HepG2 (cell line): ENCODE data around the gene ACAP1. TPM values are rescaled to one million over a fixed set of nuclear protein-coding genes. Genes with fewer than 3 reads are reported as not detected.
A peak's percentile ranks its signal among the peaks of the same experiment; 100 is the strongest.

Experiments used
- ARNTL ChIP-seq: sonication (generic); formaldehyde crosslinking; IDR thresholded peaks from 2 replicates; pipeline ENCODE4 v1.4.0; 2020; ENCODE audit warnings: mild to moderate bottlenecking, missing genetic modification reagents
- CTCF ChIP-seq: sonication (generic); formaldehyde crosslinking; IDR thresholded peaks from 2 replicates; pipeline ENCODE4 v1.5.0; 2020; ENCODE audit warnings: mild to moderate bottlenecking, missing genetic modification reagents, moderate library complexity
- DNMT1 ChIP-seq: sonication (generic); formaldehyde crosslinking; IDR thresholded peaks from 2 replicates; pipeline ENCODE4 v1.5.1; 2020; ENCODE audit warnings: mild to moderate bottlenecking, missing genetic modification reagents
- GABPB1 ChIP-seq: IDR thresholded peaks from 2 replicates; pipeline ENCODE4 v1.6.1; 2016; ENCODE audit warnings: mild to moderate bottlenecking, missing genetic modification reagents, moderate library complexity, missing compliant biosample characterization
- KLF16 ChIP-seq, 2 experiments: sonication (generic) in 1 of 2; formaldehyde crosslinking in 1 of 2; IDR thresholded peaks; 2 replicates each; pipeline versions ENCODE4 v1.6.1 to v1.8.0; 2016 to 2023; ENCODE audit warnings: missing genetic modification reagents in 2 of 2, missing compliant biosample characterization in 1 of 2
- LCORL ChIP-seq, 2 experiments: fragments of 450-650 bp in 1 of 2; sonication (generic) in 1 of 2; formaldehyde crosslinking in 1 of 2; IDR thresholded peaks; 2 replicates each; pipeline versions ENCODE4 v1.5.0 to v1.6.1; 2017 to 2020; ENCODE audit warnings: antibody characterized with exemption in 1 of 2, missing genetic modification reagents in 1 of 2
- NRL ChIP-seq: sonication (generic); formaldehyde crosslinking; IDR thresholded peaks from 2 replicates; pipeline ENCODE4 v1.5.0; 2020; ENCODE audit warnings: missing genetic modification reagents, mild to moderate bottlenecking, moderate library complexity, borderline replicate concordance
- PHB2 ChIP-seq: fragments of 450-650 bp; IDR thresholded peaks from 2 replicates; pipeline ENCODE4 v1.6.1; 2018; ENCODE audit not compliant: partially characterized antibody
- SALL1 ChIP-seq: sonication (generic); formaldehyde crosslinking; IDR thresholded peaks from 2 replicates; pipeline ENCODE4 v1.8.0; 2022; ENCODE audit warnings: mild to moderate bottlenecking, missing genetic modification reagents
- SAP130 ChIP-seq: IDR thresholded peaks from 2 replicates; pipeline ENCODE4 v1.6.1; 2016; ENCODE audit warnings: low read depth
- SYNCRIP ChIP-seq: fragments of 200-400 bp; formaldehyde crosslinking; IDR thresholded peaks from 2 replicates; pipeline ENCODE4 v1.6.1; 2018; ENCODE audit warnings: mild to moderate bottlenecking, low read depth, low read length; ENCODE audit not compliant: insufficient read depth
- TFDP1 ChIP-seq: IDR thresholded peaks from 2 replicates; pipeline ENCODE4 v1.6.1; 2016; ENCODE audit warnings: missing compliant biosample characterization, missing genetic modification reagents, borderline replicate concordance
- ZNF552 ChIP-seq: sonication (generic); formaldehyde crosslinking; IDR thresholded peaks from 2 replicates; pipeline ENCODE4 v1.9.0; 2022; ENCODE audit warnings: missing genetic modification reagents, mild to moderate bottlenecking, borderline replicate concordance
- ZNF687 ChIP-seq: sonication (generic); formaldehyde crosslinking; IDR thresholded peaks from 2 replicates; pipeline ENCODE4 v1.5.1; 2020; ENCODE audit warnings: mild to moderate bottlenecking, missing genetic modification reagents, moderate library complexity
- ZNF709 ChIP-seq: sonication (generic); formaldehyde crosslinking; IDR thresholded peaks from 2 replicates; pipeline ENCODE4 v1.5.0; 2020; ENCODE audit warnings: mild to moderate bottlenecking, missing genetic modification reagents
- ZNF788 ChIP-seq: sonication (generic); formaldehyde crosslinking; IDR thresholded peaks from 2 replicates; pipeline ENCODE4 v1.5.0; 2020; ENCODE audit warnings: mild to moderate bottlenecking, missing genetic modification reagents, borderline replicate concordance
- ZNF883 ChIP-seq: sonication (generic); formaldehyde crosslinking; IDR thresholded peaks from 2 replicates; pipeline ENCODE4 v1.5.1; 2020; ENCODE audit warnings: mild to moderate bottlenecking, missing genetic modification reagents; ENCODE audit errors: not compliant biosample characterization
- polyA plus RNA-seq, 8 experiments: library from polyadenylated mRNA; depleted of rRNA in 3 of 8; stranded (reverse) in 7 of 8; unstranded in 1 of 8; fragments of >200 nt; fragmentation: Illumina TruSeq in 4 of 8; extraction: Trizol in 4 of 8; gene quantifications; 2 replicates each; pipeline versions ENCODE4 v1.2.1 to v1.2.3, GENCODE V29; 2011 to 2016; ENCODE audit warnings: low read depth in 4 of 8, missing spikeins in 1 of 8, mixed read lengths in 1 of 8; ENCODE audit not compliant: insufficient read depth in 1 of 8
- total RNA-seq, 5 experiments: library from RNA; depleted of rRNA; stranded (reverse); fragments of >200 nt; fragmentation: Illumina TruSeq; extraction: Trizol; gene quantifications; 2 replicates each; pipeline ENCODE4 v1.2.3, GENCODE V29; 2016; ENCODE audit warnings: low read depth in 1 of 5

The ACAP1 gene
- total and polyA plus RNA-seq, 2 of the 13 experiments (the other 11 are each of a cell fraction or from before 2014, with no cell fraction given) = 1.3 to 2.5 TPM

- TF ChIP-seq ZNF687 (CRISPR knock-in tag) (peak; percentile 96), ZNF883 (peak; percentile 66), ZNF709 (CRISPR knock-in tag) (peak; percentile 55; the same call in 1 of the 2 replicates), SALL1 (peak; percentile 68), SAP130 (CRISPR knock-in tag) (peak; percentile 80), TFDP1 (CRISPR knock-in tag) (peak; percentile 75; the same call in 1 of the 2 replicates), DNMT1 (CRISPR knock-in tag) (peak; percentile 61; the same call in 1 of the 2 replicates), CTCF (peak; percentile 93), PHB2 (no peak), KLF16 (CRISPR knock-in tag; IDR thresholded peaks at IDR 0.05) (peak in 1 of 2 experiments; percentile 80; a peak in 1 of 4 replicates), SYNCRIP (no peak), GABPB1 (peak; percentile 74; the same call in 1 of the 2 replicates), ZNF788 (CRISPR knock-in tag) (no peak), ARNTL (CRISPR knock-in tag) (peak; percentile 86), LCORL (IDR thresholded peaks at IDR 0.05) (no peak), LCORL (CRISPR knock-in tag; IDR thresholded peaks at IDR 0.05) (peak; percentile 65; the same call in 1 of the 2 replicates), ZNF552 (CRISPR knock-in tag) (peak; percentile 78; the same call in 1 of the 2 replicates), NRL (CRISPR knock-in tag) (0 out of 2 replicates have a peak, but pooled peaks have one; percentile 42)
These were observed 40.0 kb upstream of the ACAP1 start (continued) for GRCh38 chr17:7296189-7296861.
